Activated CD4-positive, alpha-beta T cell treated with anti-CD3 and anti-CD28 coated beads for 36 hours (primary cell): ENCODE measurements around the gene P2RX4. TPM values are rescaled to one million over a fixed set of nuclear protein-coding genes. Genes with fewer than 3 reads are reported as not detected.
A peak's percentile ranks its signal among the peaks of the same experiment; 100 is the strongest.
"Not testable (repeated sequence)": the region's sequence is repeated elsewhere in the genome, so short reads cannot be mapped to it uniquely, and the experiment has no call there.

Source experiments
- ATAC-seq: fragments of 200-7000 bp; cut with Tn5 transposase; one replicate; pipeline ENCODE4 v1.10.0; 2021; ENCODE audit warnings: mild to moderate bottlenecking, moderate library complexity
- CTCF ChIA-PET: fragments of 350-600 bp; sonication (Branson Sonifier 250); formaldehyde crosslinking; loops from one replicate; lab custom pipeline; 2021; ENCODE audit warnings: antibody characterized with exemption; lab: Charles Lee
- POLR2A ChIA-PET: fragments of 350-600 bp; sonication (Branson Sonifier 250); formaldehyde crosslinking; loops from one replicate; lab custom pipeline; 2021; ENCODE audit warnings: antibody characterized with exemption, inconsistent platforms; lab: Charles Lee
- DNase-seq: peaks from one replicate; pipeline ENCODE4 v3.0.0-alpha.2; 2020
- H3K27ac Mint-ChIP-seq: one replicate; pipeline ENCODE4 v1.8.0; 2021; ENCODE audit warnings: mixed read lengths
- H3K27me3 Mint-ChIP-seq: one replicate; pipeline ENCODE4 v1.8.0; 2021; ENCODE audit warnings: mixed read lengths
- H3K36me3 Mint-ChIP-seq: one replicate; pipeline ENCODE4 v1.8.0; 2021; ENCODE audit warnings: low read depth, mixed read lengths
- H3K4me1 Mint-ChIP-seq: one replicate; pipeline ENCODE4 v1.8.0; 2021; ENCODE audit warnings: mixed read lengths
- H3K4me3 Mint-ChIP-seq: one replicate; pipeline ENCODE4 v1.8.0; 2021; ENCODE audit warnings: mild to moderate bottlenecking, moderate library complexity, mixed read lengths
- H3K9me3 Mint-ChIP-seq: one replicate; pipeline ENCODE4 v1.8.0; 2021; ENCODE audit warnings: low read depth, mixed read lengths
- intact Hi-C, 2 experiments: fragments of 100-400 bp; cut with DNase I in 1 of 2; cut with micrococcal nuclease in 1 of 2; formaldehyde crosslinking; loops; one replicate each; pipeline versions ENCODE4 v1.14.2 to v1.15.1; 2022 to 2024; cut with DNase I, micrococcal nuclease
- total RNA-seq, 2 experiments: library from RNA; stranded (reverse); gene quantifications; one replicate each; pipeline ENCODE4 v1.2.3, GENCODE V29; 2021

Gene P2RX4
- total RNA-seq, 2 experiments from 2014 or later = 21.2 to 21.6 TPM

- ATAC-seq = peak; percentile 72
- intact Hi-C loops = loop anchor here in 1 of 2 experiments (2.0 kb wide), 2 partner anchors 113 to 163 kb away; no protein-coding TSS in a partner anchor
- H3K27ac Mint-ChIP-seq = peak overlapping the region; percentile 75
- H3K36me3 Mint-ChIP-seq = peaks cover 37% of the 10 kb centered on the region
- H3K4me3 Mint-ChIP-seq = no peak overlapping the region
- peak; percentile 65 for DNase-seq
- ChIA-PET CTCF (interaction anchor here (0.7 to 2.3 kb wide), 8 partner anchors 8 to 230 kb away, joined by 3 to 14 read pairs (median 4); no protein-coding TSS in a partner anchor), POLR2A (no interaction called here)
- H3K4me1 Mint-ChIP-seq = peaks cover 43% of the 10 kb centered on the region
- no peaks in the 10 kb centered on the region for H3K27me3 Mint-ChIP-seq
- no peaks in the 10 kb centered on the region for H3K9me3 Mint-ChIP-seq
These were observed 13.7 kb downstream of the P2RX4 start for GRCh38 chr12:121223292-121224285.

- ATAC-seq = peak; percentile 73
- H3K27ac Mint-ChIP-seq = peak overlapping the region; percentile 87
- peak overlapping the region; percentile 13 for H3K4me3 Mint-ChIP-seq
- DNase-seq = peak; percentile 61
- ChIA-PET CTCF (interaction anchor here (0.7 to 2.3 kb wide), 8 partner anchors 9 to 229 kb away, joined by 3 to 14 read pairs (median 4); no protein-coding TSS in a partner anchor), POLR2A (no interaction called here)
- peaks cover 43% of the 10 kb centered on the region for H3K4me1 Mint-ChIP-seq
- no peaks in the 10 kb centered on the region for H3K9me3 Mint-ChIP-seq
- H3K36me3 Mint-ChIP-seq = peaks cover 35% of the 10 kb centered on the region
- intact Hi-C loops = no loop called here
- no peaks in the 10 kb centered on the region for H3K27me3 Mint-ChIP-seq
These were observed 14.7 kb downstream of the P2RX4 start for GRCh38 chr12:121224591-121224990.

GRCh38 chr12:121226399-121226798 is 16.5 kb downstream of the P2RX4 start:
- ATAC-seq (no peak), DNase-seq (no peak)
- no peak overlapping the region for H3K4me3 Mint-ChIP-seq
- H3K27ac Mint-ChIP-seq = no peak overlapping the region
- intact Hi-C loops = no loop called here
- POLR2A ChIA-PET = interaction anchor here (0.6 kb wide), 1 partner anchor 18 kb away, joined by 5 read pairs; no protein-coding TSS in a partner anchor
- CTCF ChIA-PET = no interaction called here
- no peaks in the 10 kb centered on the region for H3K27me3 Mint-ChIP-seq
- peaks cover 50% of the 10 kb centered on the region for H3K4me1 Mint-ChIP-seq
- peaks cover 40% of the 10 kb centered on the region for H3K36me3 Mint-ChIP-seq
- no peaks in the 10 kb centered on the region for H3K9me3 Mint-ChIP-seq

GRCh38 chr12:121226871-121227270 is 16.9 kb downstream of the P2RX4 start:
- H3K36me3 Mint-ChIP-seq = peaks cover 36% of the 10 kb centered on the region
- POLR2A ChIA-PET = interaction anchor here (0.6 kb wide), 1 partner anchor 19 kb away, joined by 5 read pairs; no protein-coding TSS in a partner anchor

GRCh38 chr12:121227294-121227693 is 17.4 kb downstream of the P2RX4 start:
- intact Hi-C loops = no loop called here
- H3K27ac Mint-ChIP-seq = no peak overlapping the region
- POLR2A ChIA-PET = no interaction called here

More at GRCh38 chr12:121226871-121227270, 16.9 kb downstream of the P2RX4 start:
- H3K4me3 Mint-ChIP-seq, H3K27ac Mint-ChIP-seq, ATAC-seq, DNase-seq, CTCF ChIA-PET, intact Hi-C loops, H3K9me3 Mint-ChIP-seq, H3K27me3 Mint-ChIP-seq: not testable (repeated sequence)
- peaks cover 50% of the 10 kb centered on the region for H3K4me1 Mint-ChIP-seq

GRCh38 chr12:121228919-121229665 is 19.2 kb downstream of the P2RX4 start:
- CTCF ChIA-PET = interaction anchor here (0.6 to 4.0 kb wide), 7 partner anchors 10 to 849 kb away, joined by 3 to 32 read pairs (median 3); no protein-coding TSS in a partner anchor
- Mint-ChIP-seq H3K27ac (no peak overlapping the region), H3K4me3 (no peak overlapping the region), H3K36me3 (peaks cover 22% of the 10 kb centered on the region), H3K4me1 (peaks cover 35% of the 10 kb centered on the region), H3K9me3 (no peaks in the 10 kb centered on the region), H3K27me3 (no peaks in the 10 kb centered on the region)
- intact Hi-C loops = no loop called here
- POLR2A ChIA-PET = no interaction called here
- DNase-seq (no peak), ATAC-seq (no peak)

More at GRCh38 chr12:121227294-121227693, 17.4 kb downstream of the P2RX4 start:
- DNase-seq = no peak
- CTCF ChIA-PET = no interaction called here
- no peak overlapping the region for H3K4me3 Mint-ChIP-seq
- H3K9me3 Mint-ChIP-seq = no peaks in the 10 kb centered on the region
- H3K27me3 Mint-ChIP-seq = no peaks in the 10 kb centered on the region
- no peak for ATAC-seq
- H3K36me3 Mint-ChIP-seq = peaks cover 34% of the 10 kb centered on the region
- peaks cover 50% of the 10 kb centered on the region for H3K4me1 Mint-ChIP-seq

- intact Hi-C loops = loop anchor here in 1 of 2 experiments (1.0 kb wide), 1 partner anchor 170 kb away; no protein-coding TSS in a partner anchor
- not testable (repeated sequence) for H3K4me3 Mint-ChIP-seq, H3K27ac Mint-ChIP-seq, H3K27me3 Mint-ChIP-seq, H3K9me3 Mint-ChIP-seq
- H3K36me3 Mint-ChIP-seq = peaks cover 24% of the 10 kb centered on the region
- ChIA-PET POLR2A (interaction anchor here (0.8 kb wide), 1 partner anchor 232 kb away, joined by 4 read pairs; no protein-coding TSS in a partner anchor), CTCF (interaction anchor here (0.6 to 4.0 kb wide), 12 partner anchors 9 to 850 kb away, joined by 3 to 32 read pairs (median 4); no protein-coding TSS in a partner anchor)
- peak; percentile 81 for DNase-seq
- peaks cover 26% of the 10 kb centered on the region for H3K4me1 Mint-ChIP-seq
- peak; percentile 75 for ATAC-seq
These were observed 20.1 kb downstream of the P2RX4 start for GRCh38 chr12:121229826-121230537.

GRCh38 chr12:121230538-121230907 is 20.6 kb downstream of the P2RX4 start:
- Mint-ChIP-seq H3K36me3 (peaks cover 24% of the 10 kb centered on the region), H3K9me3 (no peaks in the 10 kb centered on the region), H3K27ac (no peak overlapping the region), H3K27me3 (no peaks in the 10 kb centered on the region), H3K4me3 (no peak overlapping the region), H3K4me1 (peaks cover 25% of the 10 kb centered on the region)
- ChIA-PET CTCF (interaction anchor here (0.7 to 4.0 kb wide), 6 partner anchors 9 to 83 kb away, joined by 3 to 32 read pairs (median 4); no protein-coding TSS in a partner anchor), POLR2A (interaction anchor here (0.8 kb wide), 1 partner anchor 232 kb away, joined by 4 read pairs; no protein-coding TSS in a partner anchor)
- intact Hi-C loops = loop anchor here in 1 of 2 experiments (1.0 kb wide), 1 partner anchor 170 kb away; no protein-coding TSS in a partner anchor
- DNase-seq (no peak), ATAC-seq (no peak)

- H3K36me3 Mint-ChIP-seq = peaks cover 25% of the 10 kb centered on the region
- ChIA-PET POLR2A (no interaction called here), CTCF (interaction anchor here (0.7 to 4.0 kb wide), 2 partner anchors 7 to 214 kb away, joined by 3 to 32 read pairs; no protein-coding TSS in a partner anchor)
- ATAC-seq (no peak), DNase-seq (no peak)
- intact Hi-C loops = no loop called here
- H3K9me3 Mint-ChIP-seq = no peaks in the 10 kb centered on the region
- no peak overlapping the region for H3K4me3 Mint-ChIP-seq
- no peak overlapping the region for H3K27ac Mint-ChIP-seq
- H3K4me1 Mint-ChIP-seq = peaks cover 11% of the 10 kb centered on the region
- H3K27me3 Mint-ChIP-seq = no peaks in the 10 kb centered on the region
These were observed 22.2 kb downstream of the P2RX4 start for GRCh38 chr12:121232163-121232562.

- DNase-seq (no peak), ATAC-seq (no peak)
- Mint-ChIP-seq H3K4me3 (no peak overlapping the region), H3K9me3 (no peaks in the 10 kb centered on the region), H3K27me3 (no peaks in the 10 kb centered on the region), H3K27ac (no peak overlapping the region), H3K4me1 (peaks cover 7% of the 10 kb centered on the region), H3K36me3 (peaks cover 25% of the 10 kb centered on the region)
- ChIA-PET CTCF (no interaction called here), POLR2A (no interaction called here)
- intact Hi-C loops = no loop called here
These were observed 23.2 kb downstream of the P2RX4 start for GRCh38 chr12:121232977-121233627.
